Stimulated activated CD4-positive, alpha-beta T cell treated with anti-CD3 and anti-CD28 coated beads, Interleukin-2, amount 100 ng/mL, for 24 hours (primary cell): ENCODE results near the gene RGL1.

Experiments
- DNase-seq, 2 donors: peaks; one replicate each; pipeline ENCODE4 v3.0.0-alpha.2; 2020

Gene RGL1

GRCh38 chr1:183920651-183921050 is 115.7 kb downstream of the RGL1 start:
- no peak for DNase-seq

- DNase-seq, result no peak
Measured at GRCh38 chr1:183922197-183922596, 117.3 kb downstream of the RGL1 start.

- DNase-seq, result no peak
Measured at GRCh38 chr1:183925947-183926346, 121.0 kb downstream of the RGL1 start.

- no peak for DNase-seq
Measured at GRCh38 chr1:183926983-183927382, 122.1 kb downstream of the RGL1 start.

GRCh38 chr1:183931646-183932271 is 126.8 kb downstream of the RGL1 start:
- DNase-seq, result no peak

- DNase-seq, result no peak
Measured at GRCh38 chr1:183932412-183932811, 127.5 kb downstream of the RGL1 start.

- DNase-seq, result no peak
Measured at GRCh38 chr1:183933528-183934179, 128.7 kb downstream of the RGL1 start.

- no peak for DNase-seq
Measured at GRCh38 chr1:183934314-183934713, 129.4 kb downstream of the RGL1 start.

GRCh38 chr1:183936009-183936408 is 131.1 kb downstream of the RGL1 start:
- no peak for DNase-seq

- no peak for DNase-seq
Measured at GRCh38 chr1:183936791-183937190, 131.9 kb downstream of the RGL1 start.

- DNase-seq, result no peak
Measured at GRCh38 chr1:183937611-183938010, 132.7 kb downstream of the RGL1 start.

GRCh38 chr1:183941001-183941400 is 136.1 kb downstream of the RGL1 start:
- DNase-seq, result no peak

GRCh38 chr1:183942933-183943693 is 138.2 kb downstream of the RGL1 start:
- DNase-seq, result no peak

GRCh38 chr1:183945428-183946319 is 140.8 kb downstream of the RGL1 start:
- DNase-seq, result no peak

- no peak for DNase-seq
Measured at GRCh38 chr1:183946320-183946613, 141.3 kb downstream of the RGL1 start.

- no peak for DNase-seq
Measured at GRCh38 chr1:183947988-183948387, 143.1 kb downstream of the RGL1 start.

GRCh38 chr1:183952101-183952500 is 147.2 kb downstream of the RGL1 start:
- DNase-seq, result no peak

- DNase-seq, result no peak
Measured at GRCh38 chr1:183953031-183953430, 148.1 kb downstream of the RGL1 start.

GRCh38 chr1:183954496-183954895 is 149.6 kb downstream of the RGL1 start:
- DNase-seq, result no peak

- DNase-seq, result peak; percentile 22 to 50
Measured at GRCh38 chr1:183956559-183957188, 151.8 kb downstream of the RGL1 start.

GRCh38 chr1:183957216-183957830 is 152.4 kb downstream of the RGL1 start:
- DNase-seq, result no peak

GRCh38 chr1:183958958-183959357 is 154.0 kb downstream of the RGL1 start:
- DNase-seq, result no peak
